RKO (cell line): ENCODE data around the gene R3HDM1.
A peak's percentile ranks its signal among the peaks of the same experiment; 100 is the strongest.
"Not testable (repeated sequence)": the region's sequence is repeated elsewhere in the genome, so short reads cannot be mapped to it uniquely, and the experiment has no call there.

Experiments used
- DNase-seq: peaks from one replicate; pipeline ENCODE4 v3.0.0-alpha.2; 2016; ENCODE audit warnings: low spot score

The R3HDM1 gene

GRCh38 chr2:135573620-135574019 is 42.3 kb downstream of the R3HDM1 start:
- DNase-seq, result no peak

DNA sequence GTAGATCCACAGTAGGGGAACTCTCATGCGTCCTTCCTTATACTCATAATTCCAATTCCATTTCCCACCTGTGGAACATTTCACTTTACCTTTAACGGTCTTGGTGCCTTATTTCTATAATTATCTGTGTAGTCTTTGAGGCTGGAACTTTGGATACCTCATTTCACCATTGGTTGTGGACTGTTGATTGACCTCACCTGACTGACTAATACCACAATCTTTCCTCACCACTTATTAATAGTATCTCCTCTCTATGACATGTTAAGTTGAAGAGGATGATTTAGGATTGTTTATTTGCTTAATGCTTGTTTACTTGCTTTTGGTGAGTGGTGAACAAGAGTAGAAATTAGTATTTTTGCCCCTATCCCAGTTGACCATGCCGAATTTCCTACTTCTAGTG is 50.0 kb downstream of the R3HDM1 start:
- DNase-seq, result no peak

- no peak for DNase-seq
Observed at GRCh38 chr2:135582383-135582782, 51.1 kb downstream of the R3HDM1 start.

DNA sequence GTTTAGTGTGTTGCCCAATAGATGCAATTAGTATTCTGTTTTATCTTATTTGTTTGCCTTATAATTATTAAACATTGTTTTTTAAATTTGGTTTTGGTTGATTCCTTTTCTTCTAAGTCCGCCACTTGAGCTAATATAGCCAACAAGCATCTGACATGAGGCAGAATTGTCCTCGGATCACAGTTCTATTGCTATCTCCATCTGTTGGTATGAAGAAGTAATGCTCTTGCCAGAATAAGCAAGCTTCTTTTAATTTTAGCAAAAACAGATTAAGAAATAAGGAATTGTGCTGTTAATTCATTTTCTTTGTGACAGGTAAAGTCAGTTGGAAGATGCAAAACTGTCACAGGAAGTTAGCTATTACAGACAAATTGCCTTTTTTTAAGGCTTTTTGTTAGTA is 54.3 kb downstream of the R3HDM1 start:
- DNase-seq, result peak; percentile 46

DNA sequence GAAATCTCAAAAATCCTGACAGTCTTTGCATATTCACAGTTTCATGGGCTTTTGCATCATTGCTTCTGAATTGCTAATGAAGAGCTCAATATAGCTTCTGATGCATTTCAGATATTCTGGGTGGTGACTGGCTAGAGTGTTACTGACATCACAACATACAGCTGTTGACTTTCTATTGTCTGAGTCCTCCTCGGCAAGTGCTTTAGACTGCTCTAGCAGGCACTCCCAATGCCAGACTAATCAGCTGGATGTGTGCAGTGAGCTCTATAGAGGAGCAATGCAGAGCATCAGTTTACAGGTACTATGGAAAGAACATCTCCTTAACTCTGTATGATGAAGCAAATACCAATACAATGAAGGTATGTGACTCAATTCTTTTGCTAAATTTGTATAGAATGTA is 54.9 kb downstream of the R3HDM1 start:
- DNase-seq, result no peak

- DNase-seq, result no peak
Observed at GRCh38 chr2:135587958-135588357, 56.7 kb downstream of the R3HDM1 start.

- no peak for DNase-seq
Observed at GRCh38 chr2:135590619-135591260, 59.5 kb downstream of the R3HDM1 start.

GRCh38 chr2:135600915-135601314 is 69.6 kb downstream of the R3HDM1 start:
- DNase-seq, result peak; percentile 5

GRCh38 chr2:135603543-135603942 is 72.3 kb downstream of the R3HDM1 start:
- no peak for DNase-seq

DNA sequence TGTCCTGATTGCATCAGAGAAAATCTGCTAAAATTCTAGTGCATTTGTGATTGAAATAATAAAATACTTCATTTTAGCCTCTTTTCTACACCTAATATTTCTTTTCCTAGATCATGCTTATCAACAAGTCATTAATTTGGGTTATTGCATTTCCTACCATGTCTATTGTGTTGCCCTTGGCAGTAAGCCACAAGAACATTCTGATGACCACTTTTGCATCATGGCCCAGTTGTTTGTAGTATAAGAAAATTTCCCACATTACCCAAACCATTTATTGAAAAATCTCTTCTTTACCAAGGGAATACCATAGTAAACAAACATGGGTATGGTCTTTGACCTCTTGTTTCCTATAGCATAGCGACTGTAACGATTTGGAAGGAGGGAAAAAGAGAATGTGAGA is 76.3 kb downstream of the R3HDM1 start:
- no peak for DNase-seq

DNA sequence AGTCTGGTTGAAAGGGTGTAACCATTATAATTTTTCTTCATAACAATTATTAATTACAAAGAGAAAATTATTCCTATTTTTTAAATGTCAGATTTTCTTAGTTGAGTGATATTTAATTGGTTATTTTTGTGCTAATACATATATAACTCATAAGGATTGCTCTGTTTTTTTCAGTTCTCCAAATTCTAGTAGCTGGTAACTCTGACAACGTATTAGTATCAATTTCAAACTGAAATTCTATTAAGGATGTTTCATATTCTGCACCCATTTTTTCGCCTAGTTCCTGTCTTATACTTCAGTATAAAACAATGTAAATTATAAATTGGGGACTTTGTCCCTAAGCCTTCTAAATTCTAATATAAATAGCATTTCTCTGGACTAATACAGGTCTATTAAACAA is 81.0 kb downstream of the R3HDM1 start:
- no peak for DNase-seq

DNA sequence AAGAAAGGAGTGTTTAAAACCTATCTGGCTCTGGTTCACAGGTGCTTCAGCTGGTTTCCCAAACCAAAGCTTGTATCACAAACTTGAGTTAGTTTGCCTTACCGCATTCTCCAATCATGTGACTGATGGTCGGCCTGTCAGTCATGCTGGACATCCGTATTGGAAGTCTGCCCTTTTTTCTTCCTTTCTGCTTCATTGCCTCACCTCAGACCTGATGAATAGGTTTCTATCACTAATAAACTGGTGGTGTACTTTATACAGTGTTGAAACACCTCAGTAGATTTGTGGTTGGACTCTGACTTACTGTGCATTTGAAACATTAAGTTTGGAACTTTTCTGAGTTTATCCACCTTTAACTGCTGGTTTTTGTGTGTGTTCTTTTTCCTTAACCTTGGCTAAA is 84.1 kb downstream of the R3HDM1 start:
- DNase-seq, result no peak

- no peak for DNase-seq
Observed at GRCh38 chr2:135617501-135618015, 86.3 kb downstream of the R3HDM1 start.

GRCh38 chr2:135620198-135620597 is 88.9 kb downstream of the R3HDM1 start:
- no peak for DNase-seq

GRCh38 chr2:135629520-135629919 is 98.2 kb downstream of the R3HDM1 start:
- no peak for DNase-seq

GRCh38 chr2:135630034-135630433 is 98.8 kb downstream of the R3HDM1 start:
- not testable (repeated sequence) for DNase-seq

DNA sequence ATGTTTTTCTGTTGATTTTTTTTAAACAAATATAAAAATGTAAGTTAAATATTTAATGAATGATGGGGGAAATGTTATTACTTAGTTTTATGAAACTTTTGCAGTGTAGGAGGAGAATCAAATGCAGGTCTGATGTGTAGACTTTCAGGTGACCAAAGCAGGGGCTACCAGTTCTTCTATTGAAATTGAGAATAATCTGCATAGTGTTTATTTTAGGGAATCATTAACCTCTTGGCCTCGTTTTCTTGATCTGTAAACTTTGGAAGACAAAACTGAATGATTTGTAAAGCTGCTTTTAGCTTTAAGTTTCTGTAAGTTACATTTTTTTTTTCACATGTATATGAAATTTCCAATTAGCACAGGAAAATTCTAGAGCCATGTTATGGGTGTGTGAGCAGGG is 99.2 kb downstream of the R3HDM1 start:
- no peak for DNase-seq

- DNase-seq, result no peak
Observed at GRCh38 chr2:135633582-135633981, 102.3 kb downstream of the R3HDM1 start.

- DNase-seq, result no peak
Observed at GRCh38 chr2:135635212-135635835, 104.0 kb downstream of the R3HDM1 start.

- DNase-seq, result no peak
Observed at GRCh38 chr2:135636982-135637381, 105.7 kb downstream of the R3HDM1 start.

- DNase-seq, result no peak
Observed at GRCh38 chr2:135637456-135638087, 106.3 kb downstream of the R3HDM1 start.

GRCh38 chr2:135638825-135639224 is 107.5 kb downstream of the R3HDM1 start:
- DNase-seq, result no peak
